BE2C (cell line): Measurements from ENCODE around the gene KRTAP10-7.
"Not testable (repeated sequence)": the region's sequence is repeated elsewhere in the genome, so short reads cannot be mapped to it uniquely, and the experiment has no call there.

Experiments
- DNase-seq: peaks from one replicate; pipeline ENCODE4 v3.0.0-alpha.2; 2020
- H3K27me3 ChIP-seq: fragments of 250-450 bp; sonication (Bioruptor Pico); 2 replicates; pipeline ENCODE4 v1.5.1; 2020; ENCODE audit warnings: mild to moderate bottlenecking
- H3K36me3 ChIP-seq: fragments of 250-450 bp; sonication (Bioruptor Pico); 2 replicates; pipeline ENCODE4 v1.5.1; 2020; ENCODE audit warnings: mild to moderate bottlenecking
- H3K4me1 ChIP-seq: fragments of 250-450 bp; sonication (Bioruptor Pico); 2 replicates; pipeline ENCODE4 v1.5.1; 2020
- H3K4me3 ChIP-seq: 2 replicates; pipeline ENCODE4 v1.5.1; 2011; ENCODE audit warnings: low read depth, low read length
- H3K9me3 ChIP-seq: fragments of 250-450 bp; sonication (Bioruptor Pico); 2 replicates; pipeline ENCODE4 v1.5.1; 2020
- TF ChIP-seq, protein P1 (sequence below): IDR thresholded peaks from 2 replicates; pipeline ENCODE4 v1.5.1; 2012; ENCODE audit warnings: mild to moderate bottlenecking, low read depth, low read length

Gene KRTAP10-7

DNA sequence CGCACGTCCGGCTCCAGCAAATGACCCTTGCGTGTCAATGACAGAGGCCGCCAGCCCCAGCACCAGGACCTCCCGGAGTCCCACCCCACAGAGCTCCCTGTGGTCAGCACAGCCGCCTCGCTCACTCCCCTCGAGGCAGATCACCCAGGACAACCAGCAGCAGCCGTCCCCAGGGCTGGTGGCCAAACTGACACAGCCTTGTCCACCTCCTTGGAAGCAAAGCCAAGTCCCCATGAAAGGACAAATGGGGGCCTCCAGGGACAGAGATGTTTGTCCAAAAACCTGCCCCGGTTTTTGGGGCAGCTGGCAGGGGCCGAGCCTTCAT lies 38.9 kb downstream of the KRTAP10-7 start:
- no peak overlapping the region for H3K4me3 ChIP-seq
- no peaks in the 10 kb centered on the region for H3K27me3 ChIP-seq
- TF ChIP-seq, protein P1, sequence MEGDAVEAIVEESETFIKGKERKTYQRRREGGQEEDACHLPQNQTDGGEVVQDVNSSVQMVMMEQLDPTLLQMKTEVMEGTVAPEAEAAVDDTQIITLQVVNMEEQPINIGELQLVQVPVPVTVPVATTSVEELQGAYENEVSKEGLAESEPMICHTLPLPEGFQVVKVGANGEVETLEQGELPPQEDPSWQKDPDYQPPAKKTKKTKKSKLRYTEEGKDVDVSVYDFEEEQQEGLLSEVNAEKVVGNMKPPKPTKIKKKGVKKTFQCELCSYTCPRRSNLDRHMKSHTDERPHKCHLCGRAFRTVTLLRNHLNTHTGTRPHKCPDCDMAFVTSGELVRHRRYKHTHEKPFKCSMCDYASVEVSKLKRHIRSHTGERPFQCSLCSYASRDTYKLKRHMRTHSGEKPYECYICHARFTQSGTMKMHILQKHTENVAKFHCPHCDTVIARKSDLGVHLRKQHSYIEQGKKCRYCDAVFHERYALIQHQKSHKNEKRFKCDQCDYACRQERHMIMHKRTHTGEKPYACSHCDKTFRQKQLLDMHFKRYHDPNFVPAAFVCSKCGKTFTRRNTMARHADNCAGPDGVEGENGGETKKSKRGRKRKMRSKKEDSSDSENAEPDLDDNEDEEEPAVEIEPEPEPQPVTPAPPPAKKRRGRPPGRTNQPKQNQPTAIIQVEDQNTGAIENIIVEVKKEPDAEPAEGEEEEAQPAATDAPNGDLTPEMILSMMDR, result no peak
- H3K4me1 ChIP-seq, result no peaks in the 10 kb centered on the region
- no peak for DNase-seq
- H3K36me3 ChIP-seq, result no peaks in the 10 kb centered on the region
- peaks cover 3% of the 10 kb centered on the region; the same call in 1 of the 2 replicates for H3K9me3 ChIP-seq

DNA sequence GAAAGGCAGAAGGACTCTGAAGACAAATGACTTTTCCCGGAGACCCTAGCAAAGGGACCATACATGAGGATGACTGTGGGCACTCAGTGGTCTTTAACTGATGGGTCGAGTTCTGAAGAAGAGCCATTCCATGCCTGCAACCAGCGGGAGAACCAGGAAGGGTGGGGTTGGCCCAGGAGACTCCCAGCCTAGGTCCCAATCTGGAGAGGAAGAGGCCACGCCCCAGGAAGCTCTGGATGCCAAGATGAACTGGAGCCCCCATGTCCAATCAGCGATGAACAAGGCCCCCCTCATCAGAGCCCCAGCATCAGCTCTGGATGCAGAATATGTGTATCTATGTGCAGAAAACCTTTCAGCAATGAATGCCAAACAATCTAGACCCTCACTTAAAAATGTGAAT lies 40.4 kb downstream of the KRTAP10-7 start:
- Histone ChIP-seq H3K9me3 (peaks cover 3% of the 10 kb centered on the region; the same call in 1 of the 2 replicates), H3K4me1 (no peaks in the 10 kb centered on the region), H3K27me3 (no peaks in the 10 kb centered on the region), H3K4me3 (no peak overlapping the region), H3K36me3 (no peaks in the 10 kb centered on the region)
- TF ChIP-seq, protein P1, result no peak
- DNase-seq, result no peak

DNA sequence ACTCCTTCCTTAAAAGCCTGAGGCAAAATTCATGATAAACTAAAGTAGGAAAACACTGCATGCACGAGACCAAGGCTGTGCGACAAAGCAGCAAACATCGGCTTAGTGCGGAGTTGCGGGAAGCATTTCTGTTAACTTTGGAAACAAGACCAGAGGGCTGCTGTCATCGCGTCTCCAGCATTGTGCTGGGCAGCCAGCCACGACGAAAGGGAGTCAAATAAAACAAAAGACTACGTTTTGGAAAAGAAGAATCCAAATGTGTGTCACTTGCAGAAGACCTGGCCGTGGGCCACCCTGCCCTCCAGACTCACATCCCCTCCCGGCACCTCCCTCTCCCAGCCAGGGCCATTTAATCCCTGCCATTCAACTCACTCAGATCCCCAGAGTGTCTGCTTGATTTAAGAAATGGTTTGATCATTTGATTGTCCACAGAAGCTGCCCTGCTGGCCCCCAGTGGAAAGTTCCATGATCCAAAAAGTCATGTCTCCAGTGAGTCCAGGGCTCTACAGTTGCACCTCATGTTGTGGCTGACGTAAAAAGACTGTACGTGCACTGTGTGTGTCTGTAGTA lies 43.4 kb downstream of the KRTAP10-7 start:
- TF ChIP-seq, protein P1, result no peak
- Histone ChIP-seq H3K36me3 (no peaks in the 10 kb centered on the region), H3K9me3 (peaks cover 3% of the 10 kb centered on the region; the same call in 1 of the 2 replicates), H3K4me3 (no peak overlapping the region), H3K27me3 (peaks cover 11% of the 10 kb centered on the region), H3K4me1 (no peaks in the 10 kb centered on the region)
- no peak for DNase-seq

DNA sequence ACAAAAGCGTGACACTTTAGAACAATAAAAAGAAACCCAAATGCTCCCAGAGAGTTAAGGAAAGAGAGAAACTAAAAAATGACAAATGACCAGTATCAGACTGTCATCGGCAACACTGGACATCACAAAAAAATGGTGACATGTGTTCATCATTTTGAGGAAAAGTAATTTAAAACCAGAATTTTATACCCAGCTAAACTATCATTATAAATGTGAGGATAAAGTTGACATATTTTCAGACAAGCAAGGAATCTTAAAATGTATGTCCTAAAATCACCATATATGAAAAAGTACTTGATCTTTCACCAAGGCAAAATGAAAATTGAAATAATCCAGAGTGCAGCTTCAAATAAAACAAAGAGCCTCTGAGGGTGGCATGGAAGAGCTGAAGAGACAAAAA lies 44.5 kb downstream of the KRTAP10-7 start:
- Histone ChIP-seq H3K4me1 (no peaks in the 10 kb centered on the region), H3K36me3 (no peaks in the 10 kb centered on the region), H3K9me3 (peaks cover 3% of the 10 kb centered on the region; the same call in 1 of the 2 replicates), H3K27me3 (peaks cover 14% of the 10 kb centered on the region), H3K4me3 (no peak overlapping the region)
- no peak for DNase-seq
- TF ChIP-seq, protein P1, result no peak

DNA sequence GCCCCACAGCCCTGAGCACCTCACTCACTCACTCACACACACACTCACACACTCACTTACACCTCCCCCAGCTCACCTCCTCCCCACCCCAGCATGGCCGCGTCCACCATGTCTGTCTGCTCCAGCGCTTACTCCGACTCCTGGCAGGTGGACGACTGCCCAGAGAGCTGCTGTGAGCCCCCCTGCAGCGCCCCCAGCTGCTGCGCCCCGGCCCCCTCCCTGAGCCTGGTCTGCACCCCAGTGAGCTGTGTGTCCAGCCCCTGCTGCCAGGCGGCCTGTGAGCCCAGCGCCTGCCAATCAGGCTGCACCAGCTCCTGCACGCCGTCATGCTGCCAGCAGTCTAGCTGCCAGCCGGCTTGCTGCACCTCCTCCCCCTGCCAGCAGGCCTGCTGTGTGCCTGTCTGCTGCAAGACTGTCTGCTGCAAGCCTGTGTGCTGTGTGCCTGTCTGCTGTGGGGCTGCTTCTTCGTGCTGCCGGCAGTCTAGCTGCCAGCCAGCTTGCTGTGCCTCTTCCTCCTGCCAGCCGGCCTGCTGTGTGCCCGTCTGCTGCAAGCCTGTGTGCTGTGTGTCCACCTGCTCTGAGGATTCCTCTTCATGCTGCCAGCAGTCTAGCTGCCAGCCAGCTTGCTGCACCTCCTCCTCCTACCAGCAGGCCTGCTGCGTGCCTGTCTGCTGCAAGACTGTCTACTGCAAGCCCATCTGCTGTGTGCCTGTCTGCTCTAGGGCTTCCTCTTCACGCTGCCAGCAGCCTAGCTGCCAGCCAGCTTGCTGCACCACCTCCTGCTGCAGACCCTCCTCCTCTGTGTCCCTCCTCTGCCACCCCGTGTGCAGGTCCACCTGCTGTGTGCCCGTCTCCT lies 46.2 kb downstream of the KRTAP10-7 start, which contains the start of gene KRTAP10-11:
Gene KRTAP10-11 (plus strand): TSS at position 49 of the 856 bp plus-strand sequence. CDS start 45 bp downstream, at position 94.
- not testable (repeated sequence) for H3K4me1 ChIP-seq, H3K36me3 ChIP-seq, H3K9me3 ChIP-seq, DNase-seq, H3K4me3 ChIP-seq
- peaks cover 14% of the 10 kb centered on the region for H3K27me3 ChIP-seq

DNA sequence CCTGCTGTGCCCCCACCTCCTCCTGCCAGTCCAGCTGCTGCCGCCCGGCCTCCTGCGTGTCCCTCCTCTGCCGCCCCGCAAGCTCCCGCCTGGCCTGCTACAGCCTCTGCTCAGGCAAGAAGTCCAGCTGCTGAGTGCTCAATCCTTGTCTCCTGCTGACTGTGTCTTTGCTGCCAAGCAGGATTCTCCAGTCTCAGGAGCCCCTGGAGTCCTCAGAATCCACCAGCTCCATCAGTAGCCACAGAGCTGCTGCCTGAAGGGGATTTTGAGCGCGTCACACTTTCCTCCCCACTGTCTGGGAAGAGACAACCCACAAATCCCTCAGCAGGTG lies 46.8 kb downstream of the KRTAP10-7 start:
- no peaks in the 10 kb centered on the region for H3K9me3 ChIP-seq
- no peaks in the 10 kb centered on the region for H3K4me1 ChIP-seq
- peaks cover 14% of the 10 kb centered on the region for H3K27me3 ChIP-seq
- H3K4me3 ChIP-seq, result no peak overlapping the region
- no peaks in the 10 kb centered on the region for H3K36me3 ChIP-seq
- no peak for DNase-seq
- TF ChIP-seq, protein P1, result no peak
